ENCODE results near the gene EARS2. TPM values are rescaled to one million over a fixed set of nuclear protein-coding genes. Genes with fewer than 3 reads are reported as not detected.

The EARS2 gene
- total and polyA plus RNA-seq, 4 donors = 17.7 to 25.7 (median 22.3) TPM

GRCh38 chr16:23502466-23502865 lies 54.7 kb downstream of the EARS2 start:
- Histone ChIP-seq H3K27me3 (ENCODE audit: control insufficient read depth in 3 of 3, insufficient read depth in 3 of 3, low read length in 2 of 3) (no peaks in the 10 kb centered on the region), H3K4me1 (ENCODE audit: control insufficient read depth in 5 of 5, insufficient read depth in 5 of 5, low read length in 5 of 5) (peaks cover 5 to 32% (median 10%) of the 10 kb centered on the region in 5 donors), H3K9ac (ENCODE audit: insufficient read depth in 1 of 2, low read length in 2 of 2) (no peak overlapping the region), H3K4me3 (no peak overlapping the region), H3K27ac (ENCODE audit: low read depth in 1 of 2, low read length in 1 of 2) (no peak overlapping the region), H3K9me3 (ENCODE audit: control insufficient read depth in 4 of 4, insufficient read depth in 3 of 4, low read length in 3 of 4) (no peaks in the 10 kb centered on the region), H3K36me3 (ENCODE audit: control insufficient read depth in 4 of 4, insufficient read depth in 4 of 4, low read length in 4 of 4) (peaks cover 0 to 3% (median 0%) of the 10 kb centered on the region in 4 donors)
- DNase-seq (no peak), ATAC-seq (ENCODE audit: insufficient read depth, low FRiP score) (no peak)
- TF ChIP-seq, protein P1, sequence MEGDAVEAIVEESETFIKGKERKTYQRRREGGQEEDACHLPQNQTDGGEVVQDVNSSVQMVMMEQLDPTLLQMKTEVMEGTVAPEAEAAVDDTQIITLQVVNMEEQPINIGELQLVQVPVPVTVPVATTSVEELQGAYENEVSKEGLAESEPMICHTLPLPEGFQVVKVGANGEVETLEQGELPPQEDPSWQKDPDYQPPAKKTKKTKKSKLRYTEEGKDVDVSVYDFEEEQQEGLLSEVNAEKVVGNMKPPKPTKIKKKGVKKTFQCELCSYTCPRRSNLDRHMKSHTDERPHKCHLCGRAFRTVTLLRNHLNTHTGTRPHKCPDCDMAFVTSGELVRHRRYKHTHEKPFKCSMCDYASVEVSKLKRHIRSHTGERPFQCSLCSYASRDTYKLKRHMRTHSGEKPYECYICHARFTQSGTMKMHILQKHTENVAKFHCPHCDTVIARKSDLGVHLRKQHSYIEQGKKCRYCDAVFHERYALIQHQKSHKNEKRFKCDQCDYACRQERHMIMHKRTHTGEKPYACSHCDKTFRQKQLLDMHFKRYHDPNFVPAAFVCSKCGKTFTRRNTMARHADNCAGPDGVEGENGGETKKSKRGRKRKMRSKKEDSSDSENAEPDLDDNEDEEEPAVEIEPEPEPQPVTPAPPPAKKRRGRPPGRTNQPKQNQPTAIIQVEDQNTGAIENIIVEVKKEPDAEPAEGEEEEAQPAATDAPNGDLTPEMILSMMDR (IDR thresholded peaks at IDR 0.05; ENCODE audit: control extremely low read depth, extremely low read depth) = no peak
- WGBS, 2 donors = 39 to 48% methylated on average over 2 of the region's 2 CpGs

GRCh38 chr16:23501291-23501690 lies 55.9 kb downstream of the EARS2 start:
- no peak overlapping the region for H3K27ac ChIP-seq (ENCODE audit: low read depth in 1 of 2, low read length in 1 of 2)
- TF ChIP-seq, protein P1 (IDR thresholded peaks at IDR 0.05; ENCODE audit: control extremely low read depth, extremely low read depth) = no peak
- no peaks in the 10 kb centered on the region for H3K9me3 ChIP-seq (ENCODE audit: control insufficient read depth in 4 of 4, insufficient read depth in 3 of 4, low read length in 3 of 4)
- H3K36me3 ChIP-seq (ENCODE audit: control insufficient read depth in 4 of 4, insufficient read depth in 4 of 4, low read length in 4 of 4) = peaks cover 0 to 2% (median under 1%) of the 10 kb centered on the region in 4 donors
- 78 to 82% methylated on average over 5 of the region's 5 CpGs for WGBS, 2 donors
- H3K4me3 ChIP-seq = no peak overlapping the region
- no peak for DNase-seq
- H3K4me1 ChIP-seq (ENCODE audit: control insufficient read depth in 5 of 5, insufficient read depth in 5 of 5, low read length in 5 of 5) = peaks cover 5 to 35% (median 13%) of the 10 kb centered on the region in 5 donors
- H3K27me3 ChIP-seq (ENCODE audit: control insufficient read depth in 3 of 3, insufficient read depth in 3 of 3, low read length in 2 of 3) = no peaks in the 10 kb centered on the region
- peak overlapping the region in 1 of 2 donors; percentile 7 for H3K9ac ChIP-seq (ENCODE audit: insufficient read depth in 1 of 2, low read length in 2 of 2)
- no peak for ATAC-seq (ENCODE audit: insufficient read depth, low FRiP score)

DNA sequence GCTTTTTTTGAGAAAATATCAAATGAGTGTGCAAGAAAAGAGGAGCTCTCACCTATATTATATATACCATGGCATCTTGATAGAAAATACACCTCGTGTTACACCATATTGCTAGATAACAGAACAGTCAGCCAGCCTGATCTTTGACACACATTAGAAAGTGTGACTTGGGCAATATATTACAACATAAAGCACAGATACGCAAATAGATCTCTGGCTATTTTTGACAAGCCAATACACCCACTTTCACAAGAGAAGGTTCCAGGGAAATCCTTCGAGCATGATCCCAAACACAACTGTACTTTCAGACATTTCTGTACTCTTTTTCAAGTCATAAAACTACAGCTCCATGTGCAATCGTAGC lies 56.3 kb downstream of the EARS2 start:
- DNase-seq (no peak), ATAC-seq (ENCODE audit: insufficient read depth, low FRiP score) (no peak)
- Histone ChIP-seq H3K27me3 (ENCODE audit: control insufficient read depth in 3 of 3, insufficient read depth in 3 of 3, low read length in 2 of 3) (no peaks in the 10 kb centered on the region), H3K4me1 (ENCODE audit: control insufficient read depth in 5 of 5, insufficient read depth in 5 of 5, low read length in 5 of 5) (peaks cover 5 to 33% (median 13%) of the 10 kb centered on the region in 5 donors), H3K4me3 (no peak overlapping the region), H3K36me3 (ENCODE audit: control insufficient read depth in 4 of 4, insufficient read depth in 4 of 4, low read length in 4 of 4) (peaks cover 0 to 3% (median 1%) of the 10 kb centered on the region in 4 donors), H3K9ac (ENCODE audit: insufficient read depth in 1 of 2, low read length in 2 of 2) (peak overlapping the region in 1 of 2 donors; percentile 7), H3K9me3 (ENCODE audit: control insufficient read depth in 4 of 4, insufficient read depth in 3 of 4, low read length in 3 of 4) (no peaks in the 10 kb centered on the region), H3K27ac (ENCODE audit: low read depth in 1 of 2, low read length in 1 of 2) (no peak overlapping the region)
- TF ChIP-seq, protein P1 (IDR thresholded peaks at IDR 0.05; ENCODE audit: control extremely low read depth, extremely low read depth) = no peak
- WGBS, 2 donors = 44 to 56% methylated on average over 4 of the region's 4 CpGs

Measured in lung (tissue), 12 donors.